ENCODE results near the gene TUBGCP6.

GRCh38 chr22:50249341-50250248, 4.8 kb upstream of the TUBGCP6 start:
- TF ChIP-seq CTCF (IDR thresholded peaks at IDR 0.05) = no peak
- TF ChIP-seq POLR2A (IDR thresholded peaks at IDR 0.05) = no peak

Data from heart left ventricle (tissue), 13 donors.